Measurements from ENCODE around the gene MPV17.
"Not testable (repeated sequence)": the region's sequence is repeated elsewhere in the genome, so short reads cannot be mapped to it uniquely, and the experiment has no call there.

Gene MPV17, protein sequence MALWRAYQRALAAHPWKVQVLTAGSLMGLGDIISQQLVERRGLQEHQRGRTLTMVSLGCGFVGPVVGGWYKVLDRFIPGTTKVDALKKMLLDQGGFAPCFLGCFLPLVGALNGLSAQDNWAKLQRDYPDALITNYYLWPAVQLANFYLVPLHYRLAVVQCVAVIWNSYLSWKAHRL

DNA sequence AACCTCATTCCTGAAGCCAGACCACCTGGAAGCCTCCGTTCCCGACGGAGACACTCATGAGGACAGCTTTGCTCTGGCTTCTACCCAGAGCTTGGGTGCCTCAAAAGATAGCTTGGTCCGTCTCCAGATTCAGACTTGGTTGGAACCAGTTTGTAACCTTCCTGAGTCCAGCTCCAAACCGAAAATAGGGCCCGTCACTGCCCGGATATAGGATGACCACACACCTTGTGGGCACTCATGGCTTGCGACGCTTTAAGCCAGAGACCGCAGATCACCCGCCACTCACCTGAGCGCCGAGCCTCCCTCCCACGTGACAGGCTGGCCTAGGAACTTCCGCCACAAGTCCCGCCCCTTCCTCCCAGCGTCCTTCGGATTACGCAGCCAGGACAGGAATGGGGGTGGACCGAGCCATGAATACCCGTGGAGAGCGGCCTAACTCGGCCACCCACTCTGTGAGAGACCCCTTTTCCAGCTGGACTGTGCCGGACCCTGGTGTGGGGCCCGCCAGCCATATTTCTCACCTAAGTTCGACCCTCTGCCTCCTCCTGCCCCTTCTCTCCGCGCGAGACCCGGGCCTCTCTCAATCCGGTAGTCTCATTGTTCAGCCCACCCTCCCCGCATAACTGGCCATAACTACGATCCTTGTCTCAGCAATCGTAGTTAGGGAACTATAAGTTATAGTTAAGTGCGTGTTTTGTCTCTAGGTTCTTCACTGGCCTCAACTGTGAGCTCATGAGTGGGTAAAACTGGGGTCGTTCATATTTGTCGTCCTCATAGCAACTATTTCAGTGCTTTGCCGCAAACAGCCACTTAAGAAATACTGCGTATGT, at the start of gene MPV17:
TSS of gene MPV17 (minus strand) at position 332 of the 830 bp plus-strand sequence. CDS start 580 bp downstream, outside the sequence.
- DNase-seq (ENCODE audit: low spot score), result peak; percentile 96

DNA sequence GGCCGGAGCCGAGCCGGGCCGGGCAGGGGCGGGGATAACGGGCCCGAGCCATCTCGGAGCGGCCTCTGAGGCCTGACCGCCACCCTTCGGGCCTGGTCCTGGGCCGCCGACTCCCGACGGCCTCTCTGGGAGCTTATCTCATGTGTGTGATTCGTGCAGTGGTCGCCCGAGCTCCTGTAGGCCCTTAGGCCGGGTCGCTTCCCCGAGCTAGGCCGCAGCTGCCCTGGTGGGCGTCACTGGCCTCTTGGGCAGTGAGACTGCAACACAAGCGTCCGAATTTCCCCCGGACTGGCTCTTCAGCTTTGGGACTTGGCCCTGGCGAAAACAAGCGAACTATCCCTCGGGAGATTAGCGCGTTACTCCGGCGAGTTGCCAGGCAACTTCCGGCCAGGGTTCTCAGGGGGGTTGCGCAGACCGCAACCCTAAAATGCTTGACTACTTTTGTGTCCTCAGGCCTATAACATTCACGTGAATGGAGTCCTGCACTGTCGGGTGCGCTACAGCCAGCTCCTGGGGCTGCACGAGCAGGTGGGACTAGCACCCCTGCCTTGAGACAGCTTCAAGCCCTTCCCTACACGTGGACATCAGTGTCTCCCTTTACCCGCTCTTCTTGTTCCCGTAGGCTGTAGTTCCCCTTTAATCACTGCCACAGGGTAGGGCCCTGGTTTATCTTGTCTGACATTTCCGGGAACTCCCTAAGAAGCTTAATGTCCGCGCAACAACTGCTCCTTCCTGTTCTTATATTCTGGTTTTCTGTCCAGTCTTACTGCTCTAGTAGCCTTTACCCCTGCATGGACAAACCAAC, 48.1 kb upstream of the MPV17 start:
- DNase-seq (ENCODE audit: low spot score), result peak; percentile 54

DNA sequence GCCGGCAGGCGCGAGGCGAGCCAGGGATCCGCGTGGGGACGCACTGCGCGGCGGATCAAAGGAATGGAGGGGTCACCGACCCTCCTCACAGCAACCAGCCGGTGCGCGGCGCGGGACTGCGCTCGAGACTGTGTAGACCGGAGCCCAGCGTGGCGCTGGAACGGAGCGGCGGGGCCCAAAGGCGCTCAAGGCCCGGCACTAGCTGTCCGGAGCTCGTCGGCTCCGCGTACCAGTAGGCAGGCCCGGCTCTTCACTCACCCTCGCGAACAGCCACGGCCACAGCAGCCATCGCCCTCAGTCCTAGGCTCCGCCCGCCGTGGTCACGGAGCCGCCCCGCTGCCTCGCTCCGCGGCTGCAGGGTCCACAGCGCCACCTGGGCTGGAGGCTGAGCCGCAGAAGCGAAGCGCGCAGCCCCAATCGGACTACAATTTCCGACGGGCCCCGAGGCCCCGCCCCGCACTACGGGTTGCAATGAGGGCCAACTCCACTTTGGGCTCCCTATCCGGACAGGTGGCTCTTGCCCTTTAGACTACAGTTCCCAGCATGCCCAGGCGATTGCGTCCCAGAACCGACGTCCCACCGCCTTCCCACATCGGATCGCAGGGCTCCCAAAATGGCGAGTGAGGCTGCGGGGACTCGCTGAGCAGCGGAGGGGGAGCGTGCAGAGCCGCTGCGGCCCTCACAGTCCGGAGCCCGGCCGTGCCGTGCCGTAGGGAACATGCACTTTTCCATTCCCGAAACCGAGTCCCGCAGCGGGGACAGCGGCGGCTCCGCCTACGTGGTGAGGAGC, 47.3 kb upstream of the MPV17 start, which contains the start of the genes EIF2B4 and SNX17:
TSS of gene EIF2B4 (minus strand) at position 313 of the 790 bp plus-strand sequence. CDS start at position 289, 24 bp downstream.
TSS of gene SNX17 (plus strand) at position 591 of the 790 bp plus-strand sequence. CDS start at position 719, 128 bp downstream.
- DNase-seq (ENCODE audit: low spot score), result peak; percentile 99

DNA sequence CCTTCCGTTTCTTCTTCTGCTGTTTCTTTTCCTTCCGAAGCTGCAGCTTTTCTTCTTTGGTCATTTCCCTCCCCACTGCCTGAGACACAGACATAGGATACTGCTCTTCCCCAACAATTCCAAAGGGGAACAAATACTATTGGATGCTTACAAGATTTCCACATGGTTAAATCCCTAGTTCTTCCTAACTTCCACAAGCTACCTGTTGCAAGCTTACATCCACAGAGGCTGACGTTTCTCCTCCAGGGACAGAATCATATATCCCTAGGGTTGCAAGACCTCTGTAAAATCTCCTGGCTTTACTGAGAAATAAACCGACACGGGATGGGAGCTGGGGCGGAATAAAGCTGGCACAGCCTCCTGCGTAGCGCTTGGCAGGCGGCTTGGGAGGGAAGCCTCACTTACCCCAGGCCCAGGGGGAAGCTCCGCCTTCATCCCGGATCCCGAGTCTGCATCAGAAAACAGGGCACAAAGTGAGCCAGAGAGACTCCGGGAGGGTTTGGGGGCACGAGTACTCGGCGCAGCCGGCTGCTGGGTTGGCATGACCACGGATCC, 46.7 kb upstream of the MPV17 start:
- peak; percentile 53 for DNase-seq (ENCODE audit: low spot score)

DNA sequence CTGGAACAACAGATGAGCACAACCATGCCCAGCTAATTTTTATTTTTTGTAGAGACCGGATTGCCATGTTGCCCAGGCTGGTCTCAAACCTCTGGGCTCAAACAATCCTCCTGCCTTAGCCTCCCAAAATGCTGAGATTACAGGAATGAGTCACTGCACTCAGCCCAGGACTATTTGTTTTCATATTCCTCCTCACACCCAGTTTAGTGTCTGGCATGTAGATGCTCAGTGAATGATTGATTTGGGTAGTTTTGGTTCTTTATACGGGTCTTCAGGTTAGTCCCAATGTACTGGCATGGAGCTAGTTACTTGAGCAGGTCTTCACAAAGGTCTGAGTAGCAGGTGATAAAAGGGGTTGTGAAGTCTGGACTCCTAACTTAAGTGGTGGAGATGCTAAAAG, 41.0 kb upstream of the MPV17 start:
- no peak for DNase-seq (ENCODE audit: low spot score)

DNA sequence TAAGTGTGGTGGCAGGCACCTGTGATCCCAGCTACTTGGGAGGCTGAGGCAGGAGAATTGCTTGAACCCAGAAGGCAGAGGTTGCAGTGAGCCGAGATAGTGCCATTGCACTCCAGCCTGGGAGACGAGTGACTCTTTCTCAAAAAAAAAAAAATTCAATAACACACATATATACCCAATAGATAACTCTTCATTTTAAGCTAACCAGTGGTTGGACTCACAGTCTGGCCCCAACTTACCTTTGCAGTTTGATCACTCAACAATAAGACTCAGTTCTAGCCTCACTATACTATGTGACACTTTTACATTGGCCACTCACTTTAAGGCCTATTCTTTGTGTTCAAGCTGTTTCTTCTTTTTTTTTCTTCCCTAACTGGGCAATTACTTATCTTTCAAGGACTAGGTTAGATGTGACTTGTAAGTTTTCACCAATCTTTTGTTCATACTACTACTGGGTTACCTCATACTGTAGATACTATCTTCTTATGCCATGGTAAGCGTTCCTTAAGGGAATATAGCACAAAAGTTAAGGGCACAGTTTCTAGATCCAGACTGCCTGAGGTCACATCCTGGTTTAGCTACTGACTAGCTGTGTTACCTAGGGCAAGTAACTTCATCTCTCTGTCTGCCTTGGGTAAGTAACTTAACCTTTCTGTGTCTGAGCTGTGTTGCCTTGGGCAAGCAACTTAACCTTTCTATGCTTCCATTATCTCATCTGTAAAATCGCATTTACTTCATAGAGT, 40.0 kb upstream of the MPV17 start:
- no peak for DNase-seq (ENCODE audit: low spot score)

DNA sequence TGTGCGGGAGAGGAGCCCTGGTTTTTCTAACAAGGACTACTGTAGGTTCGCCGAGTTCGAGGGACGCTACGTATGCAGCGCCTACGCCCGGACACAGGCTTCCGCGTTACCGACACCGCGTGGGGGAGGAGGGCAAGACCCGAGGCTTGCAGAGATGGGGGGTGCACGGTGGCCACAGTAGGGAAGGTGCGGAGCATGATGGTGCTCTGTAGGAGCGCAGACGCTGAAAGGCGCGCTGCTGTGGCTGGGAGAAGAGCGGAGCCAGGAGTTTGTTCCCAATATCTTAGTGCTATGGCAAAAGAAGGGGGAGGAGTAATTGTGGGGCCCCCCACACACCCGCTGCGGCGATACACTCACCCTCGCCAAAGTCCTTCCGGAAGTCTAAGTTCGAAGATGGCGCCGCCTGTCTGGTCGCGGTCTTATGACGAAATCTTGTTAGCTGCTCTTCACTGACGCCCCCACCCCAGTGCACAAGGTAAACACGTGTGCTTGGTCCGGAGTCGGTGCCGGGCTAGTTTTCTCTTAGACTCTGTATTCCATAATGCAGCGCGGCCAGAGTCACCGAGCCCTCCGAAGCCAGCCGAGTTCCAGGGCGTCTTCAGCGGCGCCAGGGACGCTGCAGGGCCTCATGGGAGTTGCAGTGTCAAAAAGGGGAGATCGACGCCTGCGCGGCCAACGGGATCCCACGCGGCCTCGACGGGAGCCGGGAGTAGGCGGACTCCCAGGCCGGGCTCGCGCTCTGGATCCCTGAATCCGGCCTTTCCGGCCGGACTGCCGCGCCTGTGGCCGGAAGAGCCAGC, 33.7 kb upstream of the MPV17 start, which contains the start of gene GTF3C2:
TSS of gene GTF3C2 (minus strand) at position 383 of the 800 bp plus-strand sequence. CDS start 13,210 bp downstream, outside the sequence.
- DNase-seq (ENCODE audit: low spot score), result peak; percentile 99

DNA sequence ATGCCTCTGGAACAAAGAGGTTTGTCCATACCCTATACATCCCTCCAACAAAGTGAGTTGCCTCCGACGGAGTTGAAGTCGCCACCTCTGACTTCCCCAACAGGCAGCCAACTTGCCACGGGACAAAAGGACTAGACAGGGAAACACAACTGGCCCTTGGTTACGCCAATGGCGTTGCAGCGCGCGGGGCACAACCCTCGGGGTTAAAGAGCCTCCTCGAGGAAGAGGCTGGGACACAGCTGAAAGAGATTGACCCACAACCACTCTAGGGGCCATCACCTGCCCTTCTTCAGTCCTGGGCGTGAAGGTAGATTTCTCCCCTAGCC, 33.1 kb upstream of the MPV17 start:
- peak; percentile 75 for DNase-seq (ENCODE audit: low spot score)

DNA sequence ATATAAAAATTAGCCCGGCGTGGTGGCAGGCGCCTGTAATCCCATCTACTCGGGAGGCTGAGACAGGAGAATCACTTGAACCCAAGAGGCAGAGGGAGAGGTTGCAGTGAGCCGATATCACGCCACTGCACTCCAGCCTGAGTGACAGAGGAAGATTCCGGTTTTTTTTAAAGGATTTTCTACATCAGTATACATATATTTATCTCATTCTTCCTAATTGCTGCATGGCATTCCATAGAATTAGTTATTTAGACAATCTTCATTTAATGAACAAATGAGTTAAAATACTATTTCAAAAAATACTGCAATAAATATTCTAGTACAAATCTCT, 31.7 kb upstream of the MPV17 start:
- DNase-seq (ENCODE audit: low spot score), result no peak

DNA sequence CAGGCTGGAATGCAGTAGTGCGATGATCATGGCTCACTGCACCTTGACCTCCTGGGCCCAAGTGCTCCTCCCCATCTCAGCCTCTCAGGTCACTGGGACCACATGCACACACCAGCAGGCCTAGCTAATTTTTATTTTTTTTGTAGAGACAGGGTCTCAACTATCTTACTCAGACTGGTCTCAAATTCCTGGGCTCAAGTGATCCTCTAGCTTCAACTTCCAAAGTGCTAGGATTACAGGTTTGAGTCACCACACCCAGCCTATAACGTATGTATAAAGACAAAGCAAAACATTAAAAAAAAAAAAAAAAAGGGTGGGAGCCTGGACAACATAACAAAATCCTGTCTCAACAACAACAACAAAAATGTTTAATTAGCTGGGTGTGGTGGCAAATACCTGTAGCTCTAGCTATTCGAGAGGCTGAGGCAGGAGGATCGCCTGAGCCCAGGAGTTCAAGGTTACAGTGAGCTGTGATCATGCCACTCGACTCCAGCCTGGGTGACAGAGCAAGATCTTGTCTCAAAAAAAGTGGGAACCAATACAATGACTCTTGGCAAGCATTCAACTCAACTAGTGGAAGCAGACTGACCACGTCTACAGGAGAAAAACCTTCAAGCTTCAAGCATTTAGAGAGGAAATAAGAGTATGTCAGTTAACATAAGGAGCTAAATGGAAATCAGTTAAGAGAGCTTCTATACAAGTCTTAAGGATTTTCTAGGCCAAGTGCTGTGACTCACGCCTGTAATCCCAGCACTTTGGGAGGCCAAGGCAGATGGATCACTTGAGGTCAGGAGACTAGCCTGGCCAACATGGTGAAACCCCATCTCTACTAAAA, 31.1 kb upstream of the MPV17 start:
- DNase-seq (ENCODE audit: low spot score), result peak; percentile 41

DNA sequence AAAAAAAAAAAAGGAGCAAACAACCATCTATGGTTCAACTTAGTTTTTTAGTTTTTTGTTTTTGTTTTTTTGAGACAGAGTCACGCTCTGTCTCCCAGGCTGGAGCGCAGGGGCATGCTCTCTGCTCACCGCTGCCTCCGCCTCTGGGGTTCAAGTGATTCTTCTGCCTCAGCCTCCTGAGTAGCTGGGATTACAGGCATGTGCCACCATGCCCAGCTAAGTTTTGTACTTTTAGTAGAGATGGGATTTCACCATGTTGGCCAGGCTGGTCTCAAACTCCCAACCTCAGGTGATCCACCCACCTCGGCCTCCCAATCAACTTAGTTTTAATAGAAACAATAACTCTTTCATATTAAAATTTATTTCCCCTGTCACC, 30.5 kb upstream of the MPV17 start:
- DNase-seq (ENCODE audit: low spot score), result not testable (repeated sequence)

DNA sequence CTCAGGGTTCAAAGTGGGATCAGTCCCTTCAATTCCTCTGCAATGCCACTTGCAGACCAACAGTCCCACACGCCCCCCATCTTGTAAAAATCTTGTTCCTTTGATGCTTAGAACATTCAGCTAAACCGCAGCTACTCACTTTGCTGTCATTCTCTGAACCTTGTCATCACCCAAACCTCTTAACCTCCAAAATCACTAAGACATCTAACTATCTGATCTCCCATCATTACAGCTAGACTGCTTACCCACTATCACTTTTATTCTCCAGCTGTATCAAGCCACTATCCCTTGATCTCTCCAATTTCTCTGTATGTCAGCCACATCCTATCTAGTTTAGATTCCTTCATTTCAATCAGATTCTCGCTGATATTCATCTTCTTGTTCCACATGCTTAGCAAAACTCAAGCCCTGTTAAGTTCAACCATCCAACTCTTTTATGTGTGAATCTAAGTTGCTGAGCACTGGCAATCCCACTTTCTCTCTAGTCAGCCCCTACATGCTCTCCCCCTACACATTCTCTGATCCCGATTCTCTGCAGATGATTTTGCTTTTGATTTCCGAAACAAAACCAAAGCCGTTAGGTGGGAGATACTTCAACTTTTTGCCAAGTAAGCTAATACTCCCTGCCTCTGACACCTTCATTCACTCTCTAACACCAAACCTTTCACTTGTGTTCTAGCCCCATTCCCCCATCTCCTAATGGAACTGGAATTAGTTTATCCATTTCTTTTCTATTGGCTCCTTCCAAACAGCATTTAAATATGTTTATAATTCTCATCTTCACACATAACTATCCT, 29.1 kb upstream of the MPV17 start:
- no peak for DNase-seq (ENCODE audit: low spot score)

DNA sequence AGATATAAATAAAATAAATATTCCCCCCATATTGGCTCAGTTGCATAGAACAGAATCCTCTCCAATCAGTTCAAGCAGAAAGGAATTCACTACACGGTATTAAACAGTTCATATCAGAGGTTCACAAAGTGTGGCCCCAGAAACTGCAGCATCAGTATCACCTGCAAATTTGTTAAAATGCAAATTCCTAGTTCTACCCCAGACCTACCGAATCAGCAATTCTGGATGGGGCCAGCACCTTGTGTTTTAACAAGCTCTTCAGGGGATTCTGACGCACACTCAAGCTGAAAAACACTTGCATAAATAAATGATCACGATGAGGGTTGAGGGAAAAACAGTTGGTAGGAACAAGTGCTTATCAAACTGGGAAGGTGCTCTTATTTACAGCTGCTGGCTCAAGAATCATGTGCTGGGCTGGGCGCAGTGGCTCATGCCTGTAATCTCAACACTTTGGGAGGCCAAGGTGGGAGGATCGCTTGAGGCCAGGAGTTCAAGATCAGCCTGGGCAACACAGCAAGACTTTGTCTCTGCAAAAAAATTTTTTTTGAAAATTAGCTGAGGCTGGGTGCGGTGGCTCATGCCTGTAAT, 27.3 kb upstream of the MPV17 start:
- DNase-seq (ENCODE audit: low spot score), result no peak

DNA sequence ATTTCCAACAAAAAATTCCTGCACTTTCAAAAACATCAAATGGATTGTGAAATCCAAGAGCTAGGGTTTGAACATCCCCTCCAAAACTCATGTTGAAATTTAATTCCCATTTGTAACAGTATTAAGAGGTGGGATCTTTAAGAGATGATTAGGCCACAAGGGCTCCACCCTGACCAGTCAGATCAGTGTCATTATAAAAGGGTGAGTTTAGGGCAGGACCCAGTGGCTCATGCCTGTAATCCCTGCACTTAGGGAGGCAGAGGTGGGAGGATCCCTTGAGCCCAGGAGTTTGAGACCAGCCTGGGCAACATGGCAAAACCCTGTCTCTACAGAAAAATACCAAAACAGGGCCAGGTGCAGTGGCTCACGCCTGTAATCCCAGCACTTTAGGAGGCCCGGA, 24.7 kb upstream of the MPV17 start:
- DNase-seq (ENCODE audit: low spot score), result no peak

DNA sequence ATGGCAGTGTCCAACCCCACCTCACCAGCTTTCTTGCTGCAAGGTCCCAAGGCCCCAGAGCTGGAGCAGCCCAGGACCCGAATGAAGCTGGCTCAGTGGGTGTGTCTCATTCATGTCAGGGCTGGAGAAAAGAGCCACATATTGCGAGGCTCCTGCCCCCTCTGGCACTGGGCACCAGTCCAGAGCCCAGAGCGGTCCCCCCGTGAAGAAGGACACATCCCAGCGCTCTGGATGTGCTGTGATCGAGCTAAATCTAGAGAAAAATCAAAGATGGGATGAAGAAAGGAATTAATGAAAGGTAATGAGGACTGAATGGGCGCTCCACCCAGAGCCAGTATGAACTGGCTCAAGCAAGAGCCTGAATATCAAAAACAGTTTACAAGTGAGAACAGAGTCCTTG, 13.3 kb upstream of the MPV17 start:
- no peak for DNase-seq (ENCODE audit: low spot score)

DNA sequence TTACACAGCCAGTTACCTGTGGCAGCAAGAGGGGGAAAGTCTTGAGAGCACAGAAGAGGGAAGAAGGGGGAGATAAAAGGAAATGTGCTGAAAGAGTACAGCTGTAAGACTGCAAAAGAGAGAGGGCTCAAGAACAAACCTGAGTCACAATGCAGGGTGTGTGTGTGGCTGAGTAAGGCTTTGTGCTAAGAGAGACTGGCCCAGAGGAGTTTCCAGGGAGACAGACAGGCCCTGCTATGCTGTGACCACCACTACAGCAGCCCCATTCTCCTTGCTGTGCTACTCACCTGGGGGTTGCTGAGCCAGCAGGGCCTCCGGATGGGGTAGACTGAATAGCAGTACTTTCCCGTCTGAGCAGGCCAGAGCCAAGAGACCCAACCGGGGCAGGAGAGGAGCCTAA, 12.4 kb upstream of the MPV17 start:
- DNase-seq (ENCODE audit: low spot score), result no peak

DNA sequence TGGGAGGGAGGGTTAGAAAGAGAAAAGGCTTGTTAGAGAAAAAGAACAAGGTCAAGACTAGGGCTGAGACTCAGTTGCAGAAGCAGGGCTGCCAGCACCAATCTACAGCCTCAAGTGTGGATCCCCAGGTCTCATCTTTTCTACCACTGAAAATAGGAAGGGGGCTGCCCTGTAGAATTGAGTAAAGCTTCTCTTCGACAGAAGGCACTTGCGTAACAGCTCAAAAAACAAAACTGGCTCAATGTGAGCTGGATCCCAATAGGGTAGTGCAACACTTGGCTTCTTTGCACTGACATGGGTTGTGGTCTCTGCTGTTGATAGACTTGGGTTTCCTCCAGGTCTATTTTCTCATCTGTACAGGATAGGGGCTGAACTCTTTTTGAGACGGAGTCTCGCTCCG, 1.8 kb upstream of the MPV17 start:
- DNase-seq (ENCODE audit: low spot score), result no peak
